Inferior parietal cortex (tissue), 1 donor: Measurements from ENCODE around the gene ACTN1.
"Not testable (repeated sequence)": the region's sequence is repeated elsewhere in the genome, so short reads cannot be mapped to it uniquely, and the experiment has no call there.

ENCODE experiments used
- DNase-seq: peaks from one replicate; pipeline ENCODE4 v3.0.0-alpha.2; 2016; ENCODE audit errors: extremely low spot score

ACTN1 gene

GRCh38 chr14:68979021-68979721, at the start of gene ACTN1:
ACTN1 (minus strand) TSS chr14:68979302; CDS start chr14:68979056, 246 bp downstream.
- peak; percentile 80 for DNase-seq

GRCh38 chr14:69027242-69027913, 48.3 kb upstream of the ACTN1 start:
- DNase-seq = no peak

- no peak for DNase-seq
Measured at GRCh38 chr14:69023035-69023434, 43.9 kb upstream of the ACTN1 start.

- not testable (repeated sequence) for DNase-seq
Measured at GRCh38 chr14:69022093-69022492, 43.0 kb upstream of the ACTN1 start.

GRCh38 chr14:69017706-69018105, 38.6 kb upstream of the ACTN1 start:
- no peak for DNase-seq

- no peak for DNase-seq
Measured at GRCh38 chr14:69014829-69015259, 35.7 kb upstream of the ACTN1 start.

- peak; percentile 32 for DNase-seq
Measured at GRCh38 chr14:69013943-69014782, 35.1 kb upstream of the ACTN1 start.

- DNase-seq = peak; percentile 11
Measured at GRCh38 chr14:69012256-69012953, 33.3 kb upstream of the ACTN1 start.

GRCh38 chr14:69010648-69011047, 31.5 kb upstream of the ACTN1 start:
- DNase-seq = no peak

GRCh38 chr14:69008421-69008884, 29.4 kb upstream of the ACTN1 start:
- DNase-seq = no peak

GRCh38 chr14:69006346-69006745, 27.2 kb upstream of the ACTN1 start:
- no peak for DNase-seq

GRCh38 chr14:69005432-69006148, 26.5 kb upstream of the ACTN1 start:
- DNase-seq = no peak

- no peak for DNase-seq
Measured at GRCh38 chr14:69004731-69005431, 25.8 kb upstream of the ACTN1 start.

- no peak for DNase-seq
Measured at GRCh38 chr14:69003626-69004025, 24.5 kb upstream of the ACTN1 start.

- no peak for DNase-seq
Measured at GRCh38 chr14:69002069-69002468, 23.0 kb upstream of the ACTN1 start.

- DNase-seq = no peak
Measured at GRCh38 chr14:69001375-69001774, 22.3 kb upstream of the ACTN1 start.

- DNase-seq = no peak
Measured at GRCh38 chr14:68998062-68998461, 19.0 kb upstream of the ACTN1 start.

- DNase-seq = no peak
Measured at GRCh38 chr14:68995731-68996130, 16.6 kb upstream of the ACTN1 start.

- no peak for DNase-seq
Measured at GRCh38 chr14:68994056-68994455, 15.0 kb upstream of the ACTN1 start.

- no peak for DNase-seq
Measured at GRCh38 chr14:68987653-68988036, 8.5 kb upstream of the ACTN1 start.
